ENCODE measurements around the gene GLP2R.

DNA sequence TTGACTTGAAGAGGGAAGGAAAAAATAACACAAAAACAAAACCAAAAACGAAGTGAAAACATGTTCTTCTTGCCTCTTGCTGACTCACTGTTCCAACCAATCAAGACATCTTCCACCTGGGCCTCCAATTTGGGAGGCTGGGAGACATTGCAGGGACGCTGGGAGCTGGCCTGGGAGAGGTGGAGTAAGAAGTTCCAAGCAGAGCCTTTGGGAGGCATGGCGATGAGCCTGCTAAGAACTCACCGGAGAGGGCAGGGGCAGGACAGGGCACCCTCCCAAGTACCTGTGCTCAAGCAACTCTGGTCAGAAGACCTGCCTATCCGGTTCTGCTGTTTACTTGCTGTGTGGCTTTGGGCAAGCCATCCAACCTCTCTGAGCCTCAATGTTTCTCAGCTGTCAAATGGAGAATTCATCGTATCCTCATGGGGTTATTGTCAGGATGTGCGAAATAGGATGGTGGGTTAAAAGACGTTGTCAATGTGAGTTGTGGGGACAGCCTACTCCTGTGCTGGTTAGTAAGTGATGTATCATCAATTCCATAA is 856 bp upstream of the GLP2R start:
- TF ChIP-seq, protein P1, sequence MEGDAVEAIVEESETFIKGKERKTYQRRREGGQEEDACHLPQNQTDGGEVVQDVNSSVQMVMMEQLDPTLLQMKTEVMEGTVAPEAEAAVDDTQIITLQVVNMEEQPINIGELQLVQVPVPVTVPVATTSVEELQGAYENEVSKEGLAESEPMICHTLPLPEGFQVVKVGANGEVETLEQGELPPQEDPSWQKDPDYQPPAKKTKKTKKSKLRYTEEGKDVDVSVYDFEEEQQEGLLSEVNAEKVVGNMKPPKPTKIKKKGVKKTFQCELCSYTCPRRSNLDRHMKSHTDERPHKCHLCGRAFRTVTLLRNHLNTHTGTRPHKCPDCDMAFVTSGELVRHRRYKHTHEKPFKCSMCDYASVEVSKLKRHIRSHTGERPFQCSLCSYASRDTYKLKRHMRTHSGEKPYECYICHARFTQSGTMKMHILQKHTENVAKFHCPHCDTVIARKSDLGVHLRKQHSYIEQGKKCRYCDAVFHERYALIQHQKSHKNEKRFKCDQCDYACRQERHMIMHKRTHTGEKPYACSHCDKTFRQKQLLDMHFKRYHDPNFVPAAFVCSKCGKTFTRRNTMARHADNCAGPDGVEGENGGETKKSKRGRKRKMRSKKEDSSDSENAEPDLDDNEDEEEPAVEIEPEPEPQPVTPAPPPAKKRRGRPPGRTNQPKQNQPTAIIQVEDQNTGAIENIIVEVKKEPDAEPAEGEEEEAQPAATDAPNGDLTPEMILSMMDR (IDR thresholded peaks at IDR 0.05), result no peak
- TF ChIP-seq POLR2A (IDR thresholded peaks at IDR 0.05) (no peak), POLR2AphosphoS5 (IDR thresholded peaks at IDR 0.05) (no peak)
